Activated naive CD4-positive, alpha-beta T cell treated with anti-CD3 and anti-CD28 coated beads, Interleukin-2, amount 50 U/mL, for 24 hours (primary cell): ENCODE measurements around the gene ZNF821.
"Not testable (repeated sequence)": the region's sequence is repeated elsewhere in the genome, so short reads cannot be mapped to it uniquely, and the experiment has no call there.

Experiments
- H3K27ac Mint-ChIP-seq: one replicate; pipeline ENCODE4 v1.8.0; 2021; ENCODE audit warnings: mild to moderate bottlenecking, mixed read lengths
- H3K27me3 Mint-ChIP-seq: one replicate; pipeline ENCODE4 v1.8.0; 2021; ENCODE audit warnings: mixed read lengths
- H3K36me3 Mint-ChIP-seq: one replicate; pipeline ENCODE4 v1.8.0; 2021; ENCODE audit warnings: mixed read lengths
- H3K4me1 Mint-ChIP-seq: one replicate; pipeline ENCODE4 v1.8.0; 2021; ENCODE audit warnings: mixed read lengths
- H3K4me3 Mint-ChIP-seq: one replicate; pipeline ENCODE4 v1.8.0; 2021; ENCODE audit warnings: mild to moderate bottlenecking, mixed read lengths
- H3K9me3 Mint-ChIP-seq: one replicate; pipeline ENCODE4 v1.8.0; 2021; ENCODE audit warnings: mixed read lengths

ZNF821 gene

GRCh38 chr16:71852561-71852960, 31.4 kb downstream of the ZNF821 start:
- Mint-ChIP-seq H3K4me1 (peaks cover 83% of the 10 kb centered on the region), H3K27ac (no peak overlapping the region)

GRCh38 chr16:71852158-71852557, 31.8 kb downstream of the ZNF821 start:
- H3K9me3 Mint-ChIP-seq: no peaks in the 10 kb centered on the region
- peaks cover 15% of the 10 kb centered on the region for H3K36me3 Mint-ChIP-seq
- H3K27me3 Mint-ChIP-seq: no peaks in the 10 kb centered on the region
- peaks cover 83% of the 10 kb centered on the region for H3K4me1 Mint-ChIP-seq
- peak overlapping the region; percentile 23 for H3K27ac Mint-ChIP-seq
- H3K4me3 Mint-ChIP-seq: no peak overlapping the region

More at GRCh38 chr16:71852561-71852960, 31.4 kb downstream of the ZNF821 start:
- peaks cover 15% of the 10 kb centered on the region for H3K36me3 Mint-ChIP-seq
- no peak overlapping the region for H3K4me3 Mint-ChIP-seq
- no peaks in the 10 kb centered on the region for H3K27me3 Mint-ChIP-seq
- H3K9me3 Mint-ChIP-seq: no peaks in the 10 kb centered on the region

- H3K27ac Mint-ChIP-seq: peak overlapping the region; percentile 23
- H3K27me3 Mint-ChIP-seq: no peaks in the 10 kb centered on the region
These were observed 32.2 kb downstream of the ZNF821 start for GRCh38 chr16:71851746-71852145.

DNA sequence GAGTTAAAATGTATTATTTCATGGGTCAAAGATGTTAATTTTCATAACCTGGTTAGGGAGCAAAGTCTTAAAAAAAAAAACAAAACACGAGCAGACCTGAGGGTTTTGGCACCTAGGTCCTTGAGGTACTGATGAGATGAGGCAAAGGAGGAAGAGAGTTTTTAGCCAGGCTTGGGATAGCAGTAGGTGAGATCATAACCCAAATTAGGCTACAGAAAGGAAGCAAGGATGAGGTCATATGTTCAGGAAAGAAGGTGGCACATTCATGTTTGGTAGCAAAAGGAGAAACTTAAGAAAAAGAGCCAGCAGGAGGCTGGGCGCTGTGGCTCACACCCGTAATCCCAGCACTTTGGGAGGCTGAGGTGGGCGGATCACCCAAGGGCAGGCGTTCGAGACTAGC, 35.4 kb downstream of the ZNF821 start:
- peaks cover 63% of the 10 kb centered on the region for H3K4me1 Mint-ChIP-seq
- H3K4me3 Mint-ChIP-seq: no peak overlapping the region

More at GRCh38 chr16:71851746-71852145, 32.2 kb downstream of the ZNF821 start:
- H3K9me3 Mint-ChIP-seq: no peaks in the 10 kb centered on the region
- peaks cover 83% of the 10 kb centered on the region for H3K4me1 Mint-ChIP-seq
- H3K36me3 Mint-ChIP-seq: peaks cover 15% of the 10 kb centered on the region
- no peak overlapping the region for H3K4me3 Mint-ChIP-seq

DNA sequence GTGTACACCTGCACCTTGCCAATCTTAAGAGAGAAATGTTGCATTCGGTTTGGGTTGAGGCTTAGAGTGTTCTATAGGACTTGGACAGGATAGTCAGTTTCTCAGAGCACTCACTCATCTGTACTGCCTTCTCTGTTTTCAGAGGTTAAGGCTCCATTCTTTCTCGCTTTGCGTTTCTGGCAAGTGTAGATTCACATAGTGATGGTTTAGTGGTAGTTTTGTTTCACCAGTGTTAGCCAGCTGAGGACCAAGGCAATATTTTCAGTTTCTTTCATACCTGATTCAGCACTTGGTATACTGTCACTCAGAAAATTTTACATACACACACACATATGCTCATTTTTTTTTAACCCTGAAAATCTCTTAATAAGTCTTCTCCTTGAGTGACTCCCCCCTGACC, 36.9 kb downstream of the ZNF821 start:
- Mint-ChIP-seq H3K9me3 (no peaks in the 10 kb centered on the region), H3K27me3 (no peaks in the 10 kb centered on the region), H3K4me1 (peaks cover 53% of the 10 kb centered on the region), H3K4me3 (peak overlapping the region; percentile 94), H3K36me3 (peaks cover 15% of the 10 kb centered on the region), H3K27ac (peak overlapping the region; percentile 88)

More for the DNA sequence above, 35.4 kb downstream of the ZNF821 start:
- Mint-ChIP-seq H3K27ac (no peak overlapping the region), H3K27me3 (no peaks in the 10 kb centered on the region), H3K9me3 (no peaks in the 10 kb centered on the region), H3K36me3 (peaks cover 15% of the 10 kb centered on the region)

- peak overlapping the region; percentile 88 for H3K27ac Mint-ChIP-seq
- peaks cover 50% of the 10 kb centered on the region for H3K4me1 Mint-ChIP-seq
- no peaks in the 10 kb centered on the region for H3K27me3 Mint-ChIP-seq
- no peaks in the 10 kb centered on the region for H3K9me3 Mint-ChIP-seq
- H3K36me3 Mint-ChIP-seq: peaks cover 15% of the 10 kb centered on the region
- peak overlapping the region; percentile 94 for H3K4me3 Mint-ChIP-seq
These were observed 37.6 kb downstream of the ZNF821 start for GRCh38 chr16:71846431-71846830.

DNA sequence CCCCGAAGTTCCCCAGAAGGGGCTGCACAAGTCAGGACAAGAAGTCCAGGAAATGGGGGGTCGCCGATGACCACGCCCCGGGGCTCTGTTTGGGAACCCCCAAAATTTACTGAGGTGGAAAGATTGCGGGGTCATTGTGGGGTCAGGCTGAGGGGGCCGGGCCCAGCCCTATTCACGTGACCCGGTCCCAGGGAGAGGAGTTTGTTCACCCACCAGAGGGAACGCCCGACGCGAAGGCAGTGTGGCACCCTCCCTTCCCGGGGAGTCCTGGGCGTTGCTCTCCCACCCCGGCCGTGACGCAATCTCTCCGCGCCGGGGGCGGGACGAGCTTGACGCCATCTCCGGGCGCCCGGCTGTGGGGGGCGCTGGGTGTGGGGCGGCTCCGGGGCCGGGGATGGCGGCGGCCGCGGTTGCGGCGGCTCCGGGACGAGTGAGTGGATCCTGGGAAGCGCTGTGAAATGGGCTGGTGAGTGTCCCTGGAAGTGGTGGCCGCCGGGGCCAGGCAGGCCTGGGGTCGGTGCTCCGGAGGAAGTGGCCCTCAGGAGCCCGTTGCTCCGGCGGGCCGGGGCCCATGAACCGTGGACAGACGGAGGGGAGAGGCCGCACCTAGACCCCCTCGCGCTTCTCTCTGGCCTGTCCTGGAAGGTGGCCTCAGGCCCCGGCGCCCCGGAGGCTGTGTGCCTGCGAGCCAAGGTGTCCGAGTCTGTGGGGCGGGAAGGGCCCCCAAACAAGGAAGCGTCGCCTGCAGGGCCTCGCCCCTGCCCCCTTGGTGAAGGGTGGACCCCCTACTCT, 38.1 kb downstream of the ZNF821 start, which contains the start of gene ATXN1L:
Gene ATXN1L (plus strand): TSS at position 338 of the 792 bp plus-strand sequence. CDS start 3,765 bp downstream, outside the sequence.
- Mint-ChIP-seq H3K4me1 (peaks cover 47% of the 10 kb centered on the region), H3K27ac (peak within 1 kb of the TSS; percentile 95), H3K27me3 (no peaks in the 10 kb centered on the region), H3K9me3 (no peaks in the 10 kb centered on the region), H3K4me3 (peak within 1 kb of the TSS; percentile 94), H3K36me3 (peaks cover 15% of the 10 kb centered on the region)

DNA sequence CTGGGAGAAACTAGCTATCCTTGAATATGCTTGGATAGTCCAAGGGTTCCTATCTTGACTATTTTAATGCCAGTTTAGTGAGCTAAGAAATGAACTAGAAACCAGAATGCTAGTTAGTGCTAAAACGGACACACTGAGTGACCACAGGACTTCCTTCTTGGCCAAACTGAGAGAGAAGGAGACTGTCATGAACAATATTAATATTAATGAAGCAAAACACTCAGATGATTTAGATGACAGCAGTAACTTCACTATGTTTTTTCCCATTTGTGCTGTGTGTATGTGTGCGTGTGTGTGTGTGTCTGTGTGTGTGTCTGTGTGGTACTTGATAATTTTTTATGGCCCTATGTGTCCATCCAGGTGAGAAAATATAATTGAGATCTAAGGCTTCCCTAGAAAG, 40.4 kb downstream of the ZNF821 start:
- Mint-ChIP-seq H3K27me3 (no peaks in the 10 kb centered on the region), H3K9me3 (no peaks in the 10 kb centered on the region), H3K36me3 (peaks cover 6% of the 10 kb centered on the region), H3K4me1 (peaks cover 35% of the 10 kb centered on the region), H3K4me3 (no peak overlapping the region), H3K27ac (no peak overlapping the region)

DNA sequence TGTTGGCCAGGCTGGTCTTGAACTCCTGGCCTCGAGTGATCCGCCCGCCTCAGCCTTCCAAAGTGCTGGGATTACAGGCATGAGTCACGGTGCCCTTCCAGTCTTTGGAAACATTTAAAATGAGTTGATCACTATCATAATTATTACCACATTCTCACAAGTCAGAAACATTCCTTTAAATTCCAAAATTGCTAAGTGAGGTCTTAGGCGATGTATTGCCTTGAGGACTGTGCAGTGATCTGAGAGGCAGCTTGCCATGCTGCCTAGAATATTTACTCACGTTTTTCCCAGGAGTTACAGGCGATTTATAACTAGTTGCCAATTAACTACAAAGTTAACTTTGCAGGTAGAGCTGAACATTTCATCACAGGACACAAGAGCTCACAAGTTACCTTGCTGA, 43.9 kb downstream of the ZNF821 start:
- H3K4me1 Mint-ChIP-seq: peaks cover 10% of the 10 kb centered on the region
- no peaks in the 10 kb centered on the region for H3K27me3 Mint-ChIP-seq
- H3K27ac Mint-ChIP-seq: no peak overlapping the region
- H3K36me3 Mint-ChIP-seq: no peaks in the 10 kb centered on the region
- H3K4me3 Mint-ChIP-seq: no peak overlapping the region
- no peaks in the 10 kb centered on the region for H3K9me3 Mint-ChIP-seq

GRCh38 chr16:71837150-71837549, 46.8 kb downstream of the ZNF821 start:
- Mint-ChIP-seq H3K4me3 (no peak overlapping the region), H3K9me3 (no peaks in the 10 kb centered on the region), H3K36me3 (no peaks in the 10 kb centered on the region), H3K4me1 (peaks cover 3% of the 10 kb centered on the region), H3K27ac (no peak overlapping the region), H3K27me3 (no peaks in the 10 kb centered on the region)

GRCh38 chr16:71834291-71834690, 49.7 kb downstream of the ZNF821 start:
- H3K4me1 Mint-ChIP-seq: no peaks in the 10 kb centered on the region
- no peaks in the 10 kb centered on the region for H3K36me3 Mint-ChIP-seq
- H3K27me3 Mint-ChIP-seq: no peaks in the 10 kb centered on the region
- H3K9me3 Mint-ChIP-seq: no peaks in the 10 kb centered on the region
- H3K4me3 Mint-ChIP-seq: no peak overlapping the region
- H3K27ac Mint-ChIP-seq: no peak overlapping the region

- not testable (repeated sequence) for H3K4me3 Mint-ChIP-seq, H3K4me1 Mint-ChIP-seq, H3K9me3 Mint-ChIP-seq, H3K27ac Mint-ChIP-seq, H3K27me3 Mint-ChIP-seq, H3K36me3 Mint-ChIP-seq
These were observed 51.9 kb downstream of the ZNF821 start for GRCh38 chr16:71832112-71832511.

DNA sequence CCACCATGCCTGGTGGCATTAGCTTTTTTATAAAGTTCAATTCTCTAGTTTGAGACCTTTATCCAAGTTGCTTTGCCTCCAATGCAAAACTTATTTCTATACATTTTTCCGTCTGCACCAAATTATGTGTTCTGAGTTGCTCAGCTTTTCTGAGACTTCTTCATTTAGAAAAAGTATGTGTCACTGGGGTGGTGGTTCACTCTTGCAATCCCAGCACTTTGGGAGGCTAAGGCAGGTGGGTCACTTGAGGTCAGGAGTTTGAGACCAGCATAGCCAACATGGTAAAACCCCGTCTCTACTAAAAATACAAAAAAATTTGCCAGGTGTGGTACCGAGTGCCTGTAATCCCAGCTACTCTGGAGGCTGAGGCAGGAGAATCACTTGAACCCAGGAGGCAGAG, 52.3 kb downstream of the ZNF821 start:
- not testable (repeated sequence) for H3K36me3 Mint-ChIP-seq, H3K4me3 Mint-ChIP-seq, H3K27ac Mint-ChIP-seq, H3K9me3 Mint-ChIP-seq, H3K4me1 Mint-ChIP-seq, H3K27me3 Mint-ChIP-seq

DNA sequence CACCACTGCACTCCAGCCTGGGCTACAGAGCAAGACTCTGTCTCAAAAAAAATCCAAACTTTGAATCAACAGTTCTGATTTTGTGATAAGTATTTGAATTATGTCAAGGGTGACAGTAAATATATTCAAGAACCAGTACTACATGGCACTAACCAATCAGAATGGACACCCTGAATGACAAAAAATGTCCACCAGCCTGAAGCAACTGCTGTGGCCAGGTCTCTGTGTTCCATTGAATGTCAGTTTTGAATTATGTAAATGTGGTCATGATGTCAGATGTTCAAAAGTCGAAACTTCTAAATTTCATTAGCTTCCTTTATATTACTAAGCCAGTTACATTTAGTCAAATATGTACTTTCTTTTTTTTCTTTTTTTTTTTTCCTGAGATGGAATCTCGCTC, 53.6 kb downstream of the ZNF821 start:
- Mint-ChIP-seq H3K27me3 (no peaks in the 10 kb centered on the region), H3K4me3 (no peak overlapping the region), H3K27ac (no peak overlapping the region), H3K4me1 (peaks cover 6% of the 10 kb centered on the region), H3K9me3 (no peaks in the 10 kb centered on the region), H3K36me3 (peaks cover 4% of the 10 kb centered on the region)

DNA sequence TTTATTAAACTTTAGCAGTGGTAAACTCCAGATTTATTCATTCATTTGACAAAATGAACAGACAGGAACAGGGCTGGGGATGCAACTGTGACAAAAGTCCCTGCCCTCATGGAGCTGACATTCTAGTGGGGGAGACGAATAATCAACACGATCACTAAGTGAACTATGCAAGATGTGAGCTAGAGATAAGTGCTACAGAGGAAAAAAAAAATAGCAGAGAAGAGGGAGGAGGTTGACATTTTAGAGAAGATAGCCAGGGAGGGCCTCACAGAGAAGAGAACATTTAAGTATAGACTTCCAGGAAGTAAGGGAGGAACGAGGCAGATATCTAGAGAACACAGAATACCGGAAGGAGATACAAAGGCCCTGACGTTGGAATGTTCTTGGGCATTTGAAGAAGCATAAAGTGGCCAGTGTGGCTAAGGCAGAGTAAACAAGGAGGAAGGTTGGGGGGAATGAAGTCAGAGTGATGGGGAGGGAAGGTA, 57.4 kb downstream of the ZNF821 start:
- Mint-ChIP-seq H3K36me3 (peaks cover 4% of the 10 kb centered on the region), H3K27ac (peak overlapping the region; percentile 38), H3K4me1 (peaks cover 6% of the 10 kb centered on the region), H3K4me3 (no peak overlapping the region), H3K9me3 (no peaks in the 10 kb centered on the region), H3K27me3 (no peaks in the 10 kb centered on the region)

DNA sequence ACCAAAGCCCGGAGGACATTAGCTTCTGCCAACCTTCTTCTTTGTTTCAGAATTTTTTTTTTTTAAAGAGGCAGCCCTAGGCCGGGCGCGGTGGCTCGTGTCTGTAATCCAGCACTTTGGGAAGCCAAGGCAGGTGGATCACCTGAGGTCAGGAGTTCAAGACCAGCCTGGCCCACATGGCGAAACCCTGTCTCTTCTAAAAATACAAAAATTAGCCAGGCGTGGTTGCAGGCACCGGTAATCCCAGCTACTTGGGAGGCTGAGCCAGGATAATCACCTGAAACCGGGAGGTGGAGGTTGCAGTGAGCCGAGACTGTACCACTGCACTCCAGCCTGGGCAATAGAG, 66.9 kb downstream of the ZNF821 start:
- H3K4me3 Mint-ChIP-seq: peak overlapping the region; percentile 54
- H3K27ac Mint-ChIP-seq: peak overlapping the region; percentile 74
- H3K4me1 Mint-ChIP-seq: peaks cover 12% of the 10 kb centered on the region
- not testable (repeated sequence) for H3K9me3 Mint-ChIP-seq, H3K36me3 Mint-ChIP-seq, H3K27me3 Mint-ChIP-seq
